Activated CD4-positive, alpha-beta T cell treated with anti-CD3 and anti-CD28 coated beads, Interleukin-2, amount 10 ng/mL, durations not matched to agents 7 days and 5 days (primary cell): Measurements from ENCODE around the gene DYNC1H1. TPM values are rescaled to one million over a fixed set of nuclear protein-coding genes. Genes with fewer than 3 reads are reported as not detected.

Experiments used
- CTCF ChIA-PET: fragments of 350-600 bp; sonication (Branson Sonifier 250); formaldehyde crosslinking; loops from one replicate; lab custom pipeline; 2021; ENCODE audit warnings: antibody characterized with exemption; lab: Charles Lee
- POLR2A ChIA-PET: fragments of 350-600 bp; sonication (Branson Sonifier 250); formaldehyde crosslinking; loops from one replicate; lab custom pipeline; 2021; ENCODE audit warnings: antibody characterized with exemption; lab: Charles Lee
- DNase-seq: peaks from one replicate; pipeline ENCODE4 v3.0.0-alpha.2; 2020
- H3K27ac Mint-ChIP-seq: one replicate; pipeline ENCODE4 v1.8.0; 2021; ENCODE audit warnings: mild to moderate bottlenecking, moderate library complexity, mixed read lengths
- H3K27me3 Mint-ChIP-seq: one replicate; pipeline ENCODE4 v1.8.0; 2021; ENCODE audit warnings: mixed read lengths
- H3K36me3 Mint-ChIP-seq: one replicate; pipeline ENCODE4 v1.8.0; 2021; ENCODE audit warnings: low read depth, mixed read lengths
- H3K4me1 Mint-ChIP-seq: one replicate; pipeline ENCODE4 v1.8.0; 2021; ENCODE audit warnings: mixed read lengths
- H3K4me3 Mint-ChIP-seq: one replicate; pipeline ENCODE4 v1.8.0; 2021; ENCODE audit warnings: mild to moderate bottlenecking, moderate library complexity, mixed read lengths
- H3K9me3 Mint-ChIP-seq: one replicate; pipeline ENCODE4 v1.8.0; 2021; ENCODE audit warnings: mixed read lengths
- total RNA-seq, 2 experiments: library from RNA; stranded (reverse); gene quantifications; one replicate each; pipeline ENCODE4 v1.2.3, GENCODE V29; 2021

DYNC1H1 gene
- total RNA-seq, 2 experiments from 2014 or later = 262 to 264 TPM

GRCh38 chr14:102039157-102039556 is 74.8 kb downstream of the DYNC1H1 start:
- POLR2A ChIA-PET = no interaction called here
- Mint-ChIP-seq H3K4me1 (no peaks in the 10 kb centered on the region), H3K4me3 (no peak overlapping the region), H3K27me3 (no peaks in the 10 kb centered on the region), H3K27ac (no peak overlapping the region), H3K36me3 (peaks cover 76% of the 10 kb centered on the region), H3K9me3 (no peaks in the 10 kb centered on the region)
- no peak for DNase-seq
- CTCF ChIA-PET = no interaction called here

GRCh38 chr14:102040153-102040552 is 75.8 kb downstream of the DYNC1H1 start:
- no peak overlapping the region for H3K27ac Mint-ChIP-seq
- H3K4me3 Mint-ChIP-seq = no peak overlapping the region
- H3K9me3 Mint-ChIP-seq = no peaks in the 10 kb centered on the region
- CTCF ChIA-PET = interaction anchor here (1.4 kb wide), 1 partner anchor 9 kb away, joined by 4 read pairs; no protein-coding TSS in a partner anchor
- DNase-seq = no peak
- no peaks in the 10 kb centered on the region for H3K4me1 Mint-ChIP-seq
- no peaks in the 10 kb centered on the region for H3K27me3 Mint-ChIP-seq
- POLR2A ChIA-PET = no interaction called here
- H3K36me3 Mint-ChIP-seq = peaks cover 79% of the 10 kb centered on the region

- Mint-ChIP-seq H3K4me1 (no peaks in the 10 kb centered on the region), H3K4me3 (no peak overlapping the region), H3K27ac (no peak overlapping the region), H3K36me3 (peaks cover 66% of the 10 kb centered on the region), H3K27me3 (no peaks in the 10 kb centered on the region), H3K9me3 (no peaks in the 10 kb centered on the region)
- POLR2A ChIA-PET = no interaction called here
- CTCF ChIA-PET = no interaction called here
- DNase-seq = no peak
Measured at GRCh38 chr14:102042699-102043098, 78.3 kb downstream of the DYNC1H1 start.

GRCh38 chr14:102043251-102044025 is 79.1 kb downstream of the DYNC1H1 start:
- CTCF ChIA-PET = interaction anchor here (0.6 to 1.4 kb wide), 3 partner anchors 10 to 151 kb away, joined by 3 read pairs; no protein-coding TSS in a partner anchor
- Mint-ChIP-seq H3K27me3 (no peaks in the 10 kb centered on the region), H3K36me3 (peaks cover 68% of the 10 kb centered on the region), H3K27ac (peak overlapping the region; percentile 60), H3K9me3 (no peaks in the 10 kb centered on the region), H3K4me1 (no peaks in the 10 kb centered on the region), H3K4me3 (no peak overlapping the region)
- no peak for DNase-seq
- POLR2A ChIA-PET = no interaction called here

GRCh38 chr14:102044566-102044965 is 80.2 kb downstream of the DYNC1H1 start:
- no peaks in the 10 kb centered on the region for H3K27me3 Mint-ChIP-seq
- H3K4me1 Mint-ChIP-seq = no peaks in the 10 kb centered on the region
- no peak overlapping the region for H3K4me3 Mint-ChIP-seq
- H3K36me3 Mint-ChIP-seq = peaks cover 58% of the 10 kb centered on the region
- ChIA-PET POLR2A (no interaction called here), CTCF (interaction anchor here (0.6 to 1.4 kb wide), 3 partner anchors 11 to 14 kb away, joined by 3 read pairs; no protein-coding TSS in a partner anchor)
- H3K9me3 Mint-ChIP-seq = no peaks in the 10 kb centered on the region
- DNase-seq = no peak
- H3K27ac Mint-ChIP-seq = no peak overlapping the region

- Mint-ChIP-seq H3K9me3 (no peaks in the 10 kb centered on the region), H3K4me3 (no peak overlapping the region), H3K4me1 (no peaks in the 10 kb centered on the region), H3K27me3 (no peaks in the 10 kb centered on the region), H3K36me3 (peaks cover 58% of the 10 kb centered on the region), H3K27ac (no peak overlapping the region)
- ChIA-PET POLR2A (interaction anchor here (0.6 kb wide), 2 partner anchors 16 to 74 kb away, joined by 3 read pairs; no protein-coding TSS in a partner anchor), CTCF (interaction anchor here (0.6 to 1.3 kb wide), 4 partner anchors 9 to 276 kb away, joined by 3 to 4 read pairs (median 3); no protein-coding TSS in a partner anchor)
- no peak for DNase-seq
Measured at GRCh38 chr14:102046337-102047278, 82.2 kb downstream of the DYNC1H1 start.

- no peaks in the 10 kb centered on the region for H3K27me3 Mint-ChIP-seq
- H3K4me1 Mint-ChIP-seq = no peaks in the 10 kb centered on the region
- CTCF ChIA-PET = interaction anchor here (0.7 to 1.6 kb wide), 4 partner anchors 7 to 29 kb away, joined by 3 to 4 read pairs (median 4); no protein-coding TSS in a partner anchor
- DNase-seq = no peak
- peaks cover 56% of the 10 kb centered on the region for H3K36me3 Mint-ChIP-seq
- H3K9me3 Mint-ChIP-seq = no peaks in the 10 kb centered on the region
- no peak overlapping the region for H3K4me3 Mint-ChIP-seq
- POLR2A ChIA-PET = no interaction called here
- peak overlapping the region; percentile 9 for H3K27ac Mint-ChIP-seq
Measured at GRCh38 chr14:102047808-102048540, 83.6 kb downstream of the DYNC1H1 start.

- POLR2A ChIA-PET = no interaction called here
- no peaks in the 10 kb centered on the region for H3K27me3 Mint-ChIP-seq
- no peak for DNase-seq
- H3K27ac Mint-ChIP-seq = no peak overlapping the region
- H3K4me1 Mint-ChIP-seq = no peaks in the 10 kb centered on the region
- H3K36me3 Mint-ChIP-seq = peaks cover 43% of the 10 kb centered on the region
- H3K9me3 Mint-ChIP-seq = no peaks in the 10 kb centered on the region
- CTCF ChIA-PET = interaction anchor here (0.6 to 1.6 kb wide), 3 partner anchors 9 to 38 kb away, joined by 3 to 4 read pairs (median 4); no protein-coding TSS in a partner anchor
- no peak overlapping the region for H3K4me3 Mint-ChIP-seq
Measured at GRCh38 chr14:102049258-102050025, 85.1 kb downstream of the DYNC1H1 start.

GRCh38 chr14:102050026-102050405 is 85.6 kb downstream of the DYNC1H1 start:
- Mint-ChIP-seq H3K9me3 (no peaks in the 10 kb centered on the region), H3K4me1 (no peaks in the 10 kb centered on the region), H3K4me3 (no peak overlapping the region), H3K27ac (no peak overlapping the region), H3K36me3 (peaks cover 37% of the 10 kb centered on the region), H3K27me3 (no peaks in the 10 kb centered on the region)
- DNase-seq = no peak
- ChIA-PET POLR2A (no interaction called here), CTCF (interaction anchor here (0.5 to 1.6 kb wide), 4 partner anchors 13 to 141 kb away, joined by 3 to 4 read pairs (median 4); no protein-coding TSS in a partner anchor)

GRCh38 chr14:102050625-102051024 is 86.3 kb downstream of the DYNC1H1 start:
- H3K4me1 Mint-ChIP-seq = no peaks in the 10 kb centered on the region
- POLR2A ChIA-PET = no interaction called here
- CTCF ChIA-PET = interaction anchor here (0.5 to 1.6 kb wide), 6 partner anchors 14 to 140 kb away, joined by 3 to 5 read pairs (median 3); no protein-coding TSS in a partner anchor
- no peak overlapping the region for H3K4me3 Mint-ChIP-seq
- no peak for DNase-seq
- peaks cover 36% of the 10 kb centered on the region for H3K36me3 Mint-ChIP-seq
- H3K9me3 Mint-ChIP-seq = no peaks in the 10 kb centered on the region
- no peak overlapping the region for H3K27ac Mint-ChIP-seq
- no peaks in the 10 kb centered on the region for H3K27me3 Mint-ChIP-seq

GRCh38 chr14:102052522-102052921 is 88.1 kb downstream of the DYNC1H1 start:
- Mint-ChIP-seq H3K36me3 (peaks cover 31% of the 10 kb centered on the region), H3K27ac (no peak overlapping the region), H3K9me3 (peaks cover 2% of the 10 kb centered on the region), H3K27me3 (no peaks in the 10 kb centered on the region), H3K4me3 (no peak overlapping the region), H3K4me1 (peaks cover 1% of the 10 kb centered on the region)
- CTCF ChIA-PET = interaction anchor here (0.7 to 0.9 kb wide), 2 partner anchors 23 to 67 kb away, joined by 3 read pairs; no protein-coding TSS in a partner anchor
- POLR2A ChIA-PET = interaction anchor here (0.6 kb wide), 1 partner anchor 555 kb away, joined by 3 read pairs; no protein-coding TSS in a partner anchor
- DNase-seq = no peak
